Measurements from ENCODE around the gene CELF4.
"Not testable (repeated sequence)": the region's sequence is repeated elsewhere in the genome, so short reads cannot be mapped to it uniquely, and the experiment has no call there.

Gene CELF4

GRCh38 chr18:37491526-37491925 is 74.1 kb downstream of the CELF4 start:
- no peak for DNase-seq

DNA sequence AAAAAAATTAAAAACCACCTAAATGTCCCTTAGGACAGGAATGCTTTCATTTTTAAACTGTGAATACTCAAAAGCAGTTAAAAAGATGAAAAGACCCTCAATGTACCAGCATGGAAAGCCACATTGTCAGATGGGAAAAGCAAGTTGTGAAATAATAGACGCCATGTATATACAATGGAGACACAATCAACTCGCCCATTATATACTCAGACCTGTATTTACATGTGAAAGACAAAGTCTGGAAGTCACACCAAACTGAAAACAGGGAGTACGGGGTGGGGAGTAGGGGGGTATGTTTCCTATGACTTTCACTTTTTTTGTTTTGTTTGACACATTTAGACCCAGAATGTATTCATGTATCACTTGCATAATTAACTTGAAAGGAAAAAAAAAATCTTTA is 75.6 kb downstream of the CELF4 start:
- DNase-seq: no peak

- no peak for DNase-seq
Observed at GRCh38 chr18:37489011-37489410, 76.6 kb downstream of the CELF4 start.

- DNase-seq: no peak
Observed at GRCh38 chr18:37487400-37487867, 78.2 kb downstream of the CELF4 start.

DNA sequence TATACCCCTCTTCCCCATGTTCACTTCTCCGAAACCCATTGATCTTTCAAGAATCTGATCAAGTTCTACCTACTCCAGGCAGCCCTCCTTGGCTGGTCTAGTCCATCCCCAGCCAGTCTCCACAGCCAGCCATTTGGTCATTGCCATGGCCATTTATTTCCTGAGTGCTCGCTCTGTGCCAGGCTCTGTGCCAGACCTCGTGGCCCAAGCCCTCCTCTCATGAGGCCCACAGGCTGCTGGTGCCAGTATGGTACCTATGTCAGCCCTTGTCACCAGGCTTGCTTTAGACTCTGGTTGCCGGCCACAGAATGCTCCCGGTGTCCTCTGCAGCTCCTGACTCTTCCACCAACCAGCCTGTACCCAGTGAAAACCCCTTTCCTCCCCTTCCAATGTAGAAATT is 78.8 kb downstream of the CELF4 start:
- DNase-seq: no peak

DNA sequence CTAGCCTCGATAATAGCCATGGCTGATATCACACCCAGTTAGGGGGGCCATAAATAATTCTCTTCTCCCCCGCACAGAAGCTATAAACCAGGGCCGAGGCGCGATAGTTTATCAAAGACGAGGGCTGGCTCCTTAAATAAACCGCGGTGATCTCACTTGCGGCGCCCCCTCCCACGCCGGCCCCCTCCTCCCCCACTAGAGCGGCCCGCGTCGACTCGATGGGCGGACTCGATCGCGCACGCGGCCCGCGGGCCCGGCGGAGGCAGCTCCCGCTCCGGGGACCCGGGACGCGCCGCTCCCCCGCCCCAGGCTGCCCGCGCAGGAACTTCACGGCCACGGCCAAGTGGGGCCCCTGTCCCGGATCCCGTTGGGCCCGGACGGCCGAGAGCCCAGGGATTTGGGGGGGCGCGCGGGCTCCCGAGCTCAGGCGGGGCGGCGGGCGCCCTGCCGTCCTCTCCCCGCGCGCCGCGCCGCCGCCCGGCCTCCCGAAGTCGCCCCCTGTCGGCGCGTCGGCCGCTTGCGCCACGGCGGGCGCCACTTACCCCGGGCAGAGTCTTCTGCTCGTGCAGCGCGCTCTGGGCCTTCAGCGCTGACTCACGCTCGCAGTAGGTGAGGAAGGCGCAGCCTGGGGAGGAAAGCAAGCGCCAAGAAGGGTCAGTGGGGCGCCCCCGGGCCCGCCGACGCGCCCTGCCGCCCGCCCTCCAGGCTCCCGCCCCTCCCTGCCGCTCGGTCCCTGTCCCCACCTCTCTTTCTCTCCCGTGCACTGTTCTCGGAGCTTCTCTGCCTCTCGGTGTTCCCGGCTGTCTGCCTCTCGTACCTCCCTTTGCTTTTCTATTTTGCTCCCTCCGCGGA is 80.4 kb downstream of the CELF4 start:
- peak; percentile 39 for DNase-seq

DNA sequence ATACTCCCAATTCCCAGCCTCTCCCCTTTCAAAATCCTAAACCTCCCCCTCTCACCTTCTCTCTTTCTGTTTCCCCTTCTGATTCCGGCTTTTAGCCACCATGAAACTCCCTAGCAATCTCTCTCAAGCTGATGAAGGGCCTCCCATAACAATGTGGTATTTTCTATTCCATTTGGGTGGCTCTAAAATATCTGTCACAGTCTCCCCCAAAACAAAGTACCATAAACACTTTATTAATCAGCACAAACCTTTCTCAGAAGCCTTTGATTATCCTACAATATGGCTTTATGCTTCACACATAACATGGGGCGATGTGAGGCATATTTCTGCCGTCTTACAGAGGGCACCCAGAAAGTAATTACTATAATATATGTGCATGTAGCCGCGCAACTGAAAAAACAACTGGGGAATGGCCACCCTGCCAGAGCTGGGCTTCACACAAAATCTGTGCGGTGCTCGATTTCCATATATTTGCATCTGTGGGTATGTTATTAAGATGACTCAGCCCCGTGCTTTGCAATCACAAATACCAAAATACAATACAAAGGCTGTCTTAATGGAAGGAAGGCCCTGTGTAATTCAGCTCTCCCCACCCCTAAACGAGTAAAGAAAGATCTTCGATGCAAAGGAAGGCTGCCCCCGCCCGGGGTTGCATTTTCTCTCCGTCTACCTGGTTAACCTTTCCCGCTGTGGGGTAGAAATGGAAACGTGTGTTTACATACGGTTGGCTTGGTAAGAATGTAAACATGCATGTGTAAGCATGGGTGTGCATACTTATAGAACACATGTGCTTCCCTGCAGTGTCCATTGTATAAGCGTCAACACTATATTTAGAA is 81.4 kb downstream of the CELF4 start:
- peak; percentile 19 for DNase-seq

DNA sequence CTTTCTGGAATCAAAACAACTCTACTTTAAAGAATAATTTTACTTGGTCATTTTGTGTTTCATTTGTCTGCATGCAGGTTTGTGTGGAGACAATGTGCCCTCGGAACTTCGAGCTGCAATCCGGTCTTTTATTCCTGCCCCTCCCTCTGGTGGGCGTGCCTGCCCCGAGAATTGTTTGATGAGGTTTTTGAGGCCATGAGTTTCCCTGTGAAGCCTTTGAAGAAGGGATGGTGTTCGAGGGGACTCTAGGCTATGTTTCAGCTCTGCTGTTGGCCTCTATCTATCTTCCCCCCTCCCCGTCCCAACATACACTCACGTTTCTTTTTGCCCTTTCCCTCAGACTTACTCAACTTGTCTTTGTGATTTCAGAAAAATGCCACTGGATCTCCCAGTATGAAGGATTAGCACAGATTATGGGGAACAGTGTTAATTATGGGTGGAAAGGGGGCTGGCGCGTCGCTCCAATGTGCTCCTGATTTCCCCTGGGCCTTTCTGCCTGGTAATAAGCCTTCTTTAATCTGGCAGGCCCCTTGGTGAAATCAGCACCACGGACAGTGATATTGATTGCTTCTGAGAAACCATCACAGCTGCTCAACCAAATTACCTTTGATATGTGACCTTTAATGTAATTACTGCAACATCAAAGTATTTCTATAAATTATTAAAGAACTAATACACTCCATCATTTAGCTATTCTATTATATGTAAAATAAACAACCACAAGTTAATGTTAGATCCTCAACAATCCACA is 82.2 kb downstream of the CELF4 start:
- DNase-seq: no peak

DNA sequence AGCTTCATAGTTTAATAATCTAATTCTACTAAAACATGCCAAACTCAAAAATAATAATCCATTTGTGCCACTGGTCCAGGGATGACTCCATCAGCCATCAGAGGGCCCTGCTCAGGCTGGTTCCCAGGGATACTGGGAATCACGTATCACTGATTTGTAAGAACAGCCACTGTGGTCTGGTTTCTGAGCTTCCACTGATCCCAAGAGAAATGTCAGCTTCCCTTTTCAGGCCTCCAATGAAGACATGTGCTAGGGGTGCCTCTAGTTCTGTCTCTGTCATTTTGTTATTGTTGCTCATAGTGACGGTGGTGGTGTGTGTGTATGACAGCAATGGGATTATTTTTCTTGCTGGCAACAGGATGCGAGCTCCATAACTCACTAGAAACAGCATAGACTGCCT is 83.2 kb downstream of the CELF4 start:
- DNase-seq: no peak

- DNase-seq: no peak
Observed at GRCh38 chr18:37482002-37482401, 83.6 kb downstream of the CELF4 start.

GRCh38 chr18:37481491-37481890 is 84.1 kb downstream of the CELF4 start:
- DNase-seq: no peak

- DNase-seq: no peak
Observed at GRCh38 chr18:37481072-37481471, 84.5 kb downstream of the CELF4 start.

DNA sequence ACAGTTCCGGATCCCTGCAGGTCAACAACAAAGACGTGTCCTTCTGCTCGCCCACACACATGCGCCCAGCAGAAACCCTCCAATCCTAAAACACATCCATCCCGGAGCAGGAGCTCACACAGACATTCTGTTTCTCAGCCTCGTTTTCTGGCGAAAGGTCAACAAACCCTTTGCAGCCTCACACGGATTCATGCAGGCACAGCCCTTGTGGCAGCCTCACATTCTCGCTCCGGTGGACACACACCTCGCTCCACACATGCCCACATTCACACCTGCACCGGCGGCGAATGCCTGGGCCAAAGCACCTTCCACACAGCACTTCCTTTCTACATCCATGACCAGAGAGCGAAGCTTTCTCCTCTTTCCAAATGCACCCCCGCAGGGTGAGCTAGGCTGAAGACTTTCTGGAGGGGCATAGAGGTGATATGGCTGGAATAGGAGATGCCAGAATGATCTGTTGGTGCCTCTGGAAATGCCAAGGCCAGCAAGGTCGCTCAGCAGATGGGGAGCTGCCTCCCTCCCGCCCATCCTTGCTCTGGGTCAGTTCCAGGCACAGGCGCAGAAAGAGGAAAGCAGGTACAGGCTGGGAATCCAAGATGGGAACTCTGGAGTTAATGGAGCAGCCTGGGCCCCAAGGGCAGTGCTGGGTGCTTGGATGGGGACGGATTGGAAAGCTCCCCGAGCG is 88.8 kb downstream of the CELF4 start:
- no peak for DNase-seq

DNA sequence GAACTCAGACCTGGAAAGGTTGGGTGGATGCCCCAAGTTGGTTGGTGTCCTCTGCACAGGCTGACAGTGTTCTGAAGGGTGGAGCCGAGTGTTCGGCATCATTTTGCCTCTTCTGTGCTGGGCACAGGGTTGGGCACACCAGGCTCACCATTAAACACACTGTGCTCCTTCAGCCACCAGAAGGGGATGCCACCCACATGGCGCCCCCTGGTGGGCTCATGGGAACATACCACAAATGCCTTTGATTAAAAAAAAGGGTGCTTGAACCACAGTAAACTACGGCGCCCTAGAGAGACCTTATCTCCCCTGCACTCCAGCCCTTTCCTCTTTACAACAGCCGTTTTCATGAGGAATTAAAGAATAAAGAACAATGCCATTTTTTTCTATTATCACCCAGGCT is 89.4 kb downstream of the CELF4 start:
- DNase-seq: no peak

DNA sequence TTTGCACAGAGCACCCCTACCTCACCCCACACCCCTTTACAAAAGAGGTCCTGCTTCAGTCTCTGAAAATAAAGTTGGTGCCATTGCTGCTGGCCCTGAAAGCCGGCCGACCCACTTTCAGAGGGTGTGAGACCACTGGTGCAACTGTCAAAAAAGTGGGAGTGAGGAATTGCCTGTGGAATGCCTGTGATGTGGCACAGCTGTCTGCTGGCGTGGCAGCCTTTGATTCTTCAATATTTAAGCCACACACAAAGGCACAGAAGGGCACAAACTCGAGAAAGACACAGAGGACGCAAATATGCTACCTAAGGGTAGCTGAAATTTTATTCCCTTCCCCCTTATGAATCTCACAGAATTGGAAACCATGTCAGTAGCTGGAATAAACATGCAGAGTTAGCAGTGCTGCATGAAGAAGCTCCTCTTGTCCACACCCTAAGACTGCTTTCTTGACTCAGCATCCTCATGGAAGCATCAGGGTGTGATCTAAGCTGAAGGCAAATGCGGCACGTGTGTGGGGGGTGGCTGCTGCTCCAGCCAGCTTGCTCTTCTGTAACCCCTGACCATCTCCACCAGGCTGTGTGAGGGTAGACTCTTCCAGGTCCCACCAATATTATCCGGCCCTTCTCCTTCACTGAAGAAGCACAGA is 92.3 kb downstream of the CELF4 start:
- DNase-seq: no peak

GRCh38 chr18:37471637-37472036 is 94.0 kb downstream of the CELF4 start:
- DNase-seq: no peak

DNA sequence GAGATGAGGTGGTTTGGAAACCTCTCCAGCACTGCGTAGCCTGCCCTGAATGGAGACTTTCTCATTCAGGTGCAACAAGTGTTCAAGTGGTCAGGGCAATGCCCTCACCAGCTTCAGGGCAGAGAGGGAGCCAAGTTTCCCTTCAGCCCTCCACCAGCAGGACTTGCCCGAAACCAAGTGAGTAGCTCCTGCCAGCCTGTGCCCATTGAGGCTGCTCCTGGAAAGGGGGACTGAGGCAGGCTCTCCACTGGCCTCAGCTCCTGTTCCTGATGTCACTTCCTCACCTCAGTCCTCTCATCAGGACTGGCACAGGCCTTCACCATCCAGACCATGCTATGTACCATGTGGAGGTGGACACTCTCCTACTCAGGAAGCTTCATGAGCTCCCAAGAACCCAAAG is 94.6 kb downstream of the CELF4 start:
- DNase-seq: no peak

- DNase-seq: no peak
Observed at GRCh38 chr18:37467002-37467662, 98.5 kb downstream of the CELF4 start.

DNA sequence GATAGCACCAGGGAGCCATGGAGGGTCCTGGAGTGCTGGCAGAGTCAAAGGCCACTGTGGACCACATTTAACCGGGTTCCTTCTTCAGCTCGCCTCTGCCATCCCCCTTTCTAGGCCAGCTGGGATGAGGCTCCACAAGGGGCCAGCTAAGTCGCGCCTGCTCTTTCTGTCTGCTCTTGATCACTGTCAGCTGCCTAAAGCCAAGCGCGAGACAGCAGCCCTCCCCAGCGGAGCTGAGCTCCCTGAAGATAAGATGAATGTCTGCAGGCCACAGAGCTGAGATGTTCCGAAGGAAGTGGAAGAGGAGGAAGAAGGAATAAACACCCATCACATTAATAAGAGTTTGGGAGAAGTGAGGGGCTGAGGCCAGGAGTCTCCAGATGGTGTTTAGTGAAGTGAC is 99.6 kb downstream of the CELF4 start:
- no peak for DNase-seq

DNA sequence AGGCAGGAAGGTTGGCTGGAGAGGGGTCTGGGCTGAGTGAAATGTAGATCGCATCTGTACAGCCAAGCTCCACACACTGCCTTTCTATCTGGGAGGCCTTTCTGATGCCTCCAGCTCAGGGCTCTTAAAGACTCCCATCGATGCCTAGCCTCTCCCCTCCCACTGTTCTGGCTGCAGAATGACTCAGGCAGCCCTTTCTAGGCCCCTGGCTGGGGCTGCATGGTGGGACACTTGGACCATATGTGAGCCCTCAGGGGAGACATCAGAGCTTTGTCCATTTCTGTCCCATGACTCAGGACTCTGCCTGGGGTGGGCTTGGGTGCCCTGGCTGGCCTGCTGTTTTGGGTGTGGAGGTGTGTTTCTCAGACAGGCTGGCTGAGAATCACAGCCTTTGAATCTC is 101.3 kb downstream of the CELF4 start:
- DNase-seq: no peak

- not testable (repeated sequence) for DNase-seq
Observed at GRCh38 chr18:37461329-37461728, 104.3 kb downstream of the CELF4 start.

DNA sequence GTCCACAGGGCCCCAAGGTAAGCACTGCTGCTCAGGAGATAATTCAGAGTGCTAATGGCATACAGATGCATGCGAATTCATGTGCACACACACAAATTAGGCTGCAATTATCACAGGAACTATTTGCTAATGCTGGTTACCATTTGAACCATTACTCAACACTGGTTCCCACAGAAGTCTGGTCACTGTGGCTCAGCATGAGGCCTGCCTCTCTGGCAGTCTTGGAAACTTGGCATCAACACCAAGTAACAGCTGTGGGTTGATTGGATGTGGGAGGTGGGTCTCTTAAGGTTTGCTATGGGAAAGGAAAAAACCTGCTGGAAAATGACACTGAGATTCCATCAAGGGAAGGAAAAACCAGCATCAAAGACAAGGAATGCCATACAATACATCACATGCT is 105.0 kb downstream of the CELF4 start:
- no peak for DNase-seq
